Keratinocyte (primary cell): ENCODE measurements around the gene MAZ. TPM values are rescaled to one million over a fixed set of nuclear protein-coding genes. Genes with fewer than 3 reads are reported as not detected.

ENCODE experiments used
- DNase-seq: peaks from one replicate; pipeline ENCODE4 v3.0.0-alpha.2; 2011; ENCODE audit warnings: low read depth, missing footprints, low spot score
- FAIRE-seq: peaks from 2 replicates; lab custom pipeline; 2011; peaks lifted over from hg19 to GRCh38; lab: Jason Lieb, UNC
- H2AFZ ChIP-seq: 2 replicates; pipeline ENCODE4 v1.6.0; 2012; ENCODE audit warnings: low read length, control low read depth, inconsistent platforms; ENCODE audit not compliant: control insufficient read depth
- H3K27ac ChIP-seq: 2 replicates; pipeline ENCODE4 v1.5.1; 2011; ENCODE audit warnings: low read length; ENCODE audit not compliant: control insufficient read depth, insufficient read depth
- H3K27me3 ChIP-seq: 3 replicates; pipeline ENCODE4 v1.6.0; 2011; ENCODE audit warnings: low read length; ENCODE audit not compliant: control insufficient read depth, insufficient read depth; ENCODE audit errors: extremely low read depth
- H3K36me3 ChIP-seq, 2 experiments: 2 replicates in 1 of 2; 3 replicates in 1 of 2; pipeline ENCODE4 v1.5.1; 2011; ENCODE audit warnings: low read length in 2 of 2, mild to moderate bottlenecking in 1 of 2; ENCODE audit not compliant: control insufficient read depth in 2 of 2, insufficient read depth in 2 of 2; ENCODE audit errors: extremely low read depth in 1 of 2
- H3K4me1 ChIP-seq: 3 replicates; pipeline ENCODE4 v1.5.1; 2011; ENCODE audit warnings: low read length; ENCODE audit not compliant: control insufficient read depth, insufficient read depth; ENCODE audit errors: extremely low read depth
- H3K4me2 ChIP-seq: 3 replicates; pipeline ENCODE4 v1.6.0; 2011; ENCODE audit warnings: low read depth, low read length; ENCODE audit not compliant: control insufficient read depth, insufficient read depth; ENCODE audit errors: extremely low read depth
- H3K4me3 ChIP-seq, 3 experiments: fragments of 200-600 bp in 1 of 3; sonication (generic) in 1 of 3; 2 replicates in 2 of 3; 3 replicates in 1 of 3; pipeline ENCODE4 v1.5.1; 2011 to 2016; ENCODE audit warnings: low read length in 3 of 3, mild to moderate bottlenecking in 3 of 3, control low read depth in 2 of 3, inconsistent platforms in 1 of 3, low read depth in 1 of 3, mixed read lengths in 1 of 3, mixed run types in 1 of 3, moderate library complexity in 1 of 3; ENCODE audit not compliant: control insufficient read depth in 2 of 3, insufficient read depth in 2 of 3; ENCODE audit errors: extremely low read depth in 1 of 3
- H3K79me2 ChIP-seq: 2 replicates; pipeline ENCODE4 v1.6.0; 2012; ENCODE audit warnings: low read length; ENCODE audit not compliant: control insufficient read depth, insufficient read depth
- H3K9ac ChIP-seq: 3 replicates; pipeline ENCODE4 v1.6.0; 2011; ENCODE audit warnings: low read length; ENCODE audit not compliant: control insufficient read depth, insufficient read depth; ENCODE audit errors: extremely low read depth
- H3K9me1 ChIP-seq: 3 replicates; pipeline ENCODE4 v1.6.0; 2011; ENCODE audit warnings: low read length; ENCODE audit not compliant: control insufficient read depth, insufficient read depth; ENCODE audit errors: extremely low read depth
- H3K9me3 ChIP-seq: 2 replicates; pipeline ENCODE4 v1.5.1; 2012; ENCODE audit warnings: low read depth, low read length; ENCODE audit not compliant: control insufficient read depth
- H4K20me1 ChIP-seq: 3 replicates; pipeline ENCODE4 v1.6.0; 2011; ENCODE audit warnings: low read length; ENCODE audit not compliant: control insufficient read depth, insufficient read depth; ENCODE audit errors: extremely low read depth
- EZH2 ChIP-seq: IDR thresholded peaks from one replicate; pipeline ENCODE4 v1.6.1; 2012; ENCODE audit warnings: inconsistent platforms, mild to moderate bottlenecking, low read length, moderate library complexity
- dilution Hi-C: fragments of 300-500 bp; cut with MboI; formaldehyde crosslinking; loops from one replicate; pipeline ENCODE4 v1.7.0; 2020; ENCODE audit warnings: low sequenced_read_pairs; ENCODE audit not compliant: extremely low pct_ligation_motif_present
- polyA plus RNA-seq, 5 experiments: library from polyadenylated mRNA; depleted of rRNA in 3 of 5; stranded (reverse) in 3 of 5; stranded (forward) in 1 of 5; unstranded in 1 of 5; fragments of >200 nt; gene quantifications; 1 replicate in 1 of 5; 2 replicates in 3 of 5; 3 replicates in 1 of 5; pipeline versions ENCODE4 v1.2.1 to v1.2.3, GENCODE V29; 2011 to 2012; ENCODE audit warnings: missing spikeins in 2 of 5, low read depth in 1 of 5, low replicate concordance in 1 of 5
- TF ChIP-seq, protein P1 (sequence below), 3 experiments: IDR thresholded peaks in 1 of 3; conservative IDR thresholded peaks in 1 of 3; optimal IDR thresholded peaks in 1 of 3; 2 replicates in 2 of 3; 3 replicates in 1 of 3; pipeline versions ENCODE3 to v1.5.1; 2011; ENCODE audit warnings: low read length in 3 of 3, mild to moderate bottlenecking in 3 of 3, moderate library complexity in 2 of 3, control low read depth in 1 of 3, inconsistent platforms in 1 of 3; ENCODE audit not compliant: insufficient read depth in 2 of 3; ENCODE audit errors: extremely low read depth in 1 of 3

The MAZ gene
- polyA plus RNA-seq, 1 donor (not counting 4 experiments of a cell fraction or from before 2014, with no cell fraction given): 48.5 TPM

DNA sequence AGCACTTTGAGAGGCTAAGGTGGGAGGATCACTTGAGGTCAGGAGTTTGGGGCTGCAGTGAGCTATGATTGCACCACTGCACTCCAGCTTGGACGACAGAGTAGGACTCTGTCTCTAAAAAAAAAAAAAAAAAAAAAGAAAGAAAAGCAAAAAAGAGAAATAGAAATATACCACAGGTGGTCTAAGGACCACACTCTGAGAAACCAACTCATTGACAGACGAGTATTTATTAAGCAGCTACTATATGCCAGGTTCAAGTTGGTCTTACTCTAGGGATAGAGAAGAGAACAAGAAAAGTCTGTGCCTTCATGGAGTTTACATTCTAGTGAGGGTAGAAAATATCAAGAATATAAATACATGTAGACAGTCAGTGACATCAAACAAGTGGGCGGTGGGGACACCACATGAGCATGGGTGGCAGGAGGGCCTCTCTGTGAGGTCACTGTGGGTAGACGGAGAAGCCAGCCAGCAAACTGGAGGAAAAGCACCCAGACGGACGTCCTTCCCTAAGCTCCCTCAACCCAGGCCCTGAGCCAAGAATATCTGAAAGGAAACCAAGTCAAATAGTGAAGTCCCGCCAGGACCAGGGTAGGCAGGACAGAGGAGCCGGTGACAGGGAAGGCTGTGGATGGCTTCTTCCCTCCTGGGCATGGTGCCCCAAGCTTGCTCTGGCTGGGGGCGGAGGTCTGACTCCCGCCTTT, 52.0 kb downstream of the MAZ start:
- Histone ChIP-seq H3K9ac (no peak overlapping the region), H3K27ac (no peak overlapping the region), H3K9me3 (no peaks in the 10 kb centered on the region), H2AFZ (no peak overlapping the region), H3K27me3 (no peaks in the 10 kb centered on the region), H3K4me3 (no peak overlapping the region), H3K36me3 (peaks cover 9 to 13% of the 10 kb centered on the region in 2 experiments), H3K4me1 (peaks cover 4% of the 10 kb centered on the region), H4K20me1 (no peaks in the 10 kb centered on the region), H3K9me1 (peaks cover 2% of the 10 kb centered on the region), H3K4me2 (no peak overlapping the region), H3K79me2 (peaks cover 8% of the 10 kb centered on the region)
- no peak for DNase-seq
- FAIRE-seq: no peak
- dilution Hi-C loops: no loop called here
- TF ChIP-seq, protein P1, sequence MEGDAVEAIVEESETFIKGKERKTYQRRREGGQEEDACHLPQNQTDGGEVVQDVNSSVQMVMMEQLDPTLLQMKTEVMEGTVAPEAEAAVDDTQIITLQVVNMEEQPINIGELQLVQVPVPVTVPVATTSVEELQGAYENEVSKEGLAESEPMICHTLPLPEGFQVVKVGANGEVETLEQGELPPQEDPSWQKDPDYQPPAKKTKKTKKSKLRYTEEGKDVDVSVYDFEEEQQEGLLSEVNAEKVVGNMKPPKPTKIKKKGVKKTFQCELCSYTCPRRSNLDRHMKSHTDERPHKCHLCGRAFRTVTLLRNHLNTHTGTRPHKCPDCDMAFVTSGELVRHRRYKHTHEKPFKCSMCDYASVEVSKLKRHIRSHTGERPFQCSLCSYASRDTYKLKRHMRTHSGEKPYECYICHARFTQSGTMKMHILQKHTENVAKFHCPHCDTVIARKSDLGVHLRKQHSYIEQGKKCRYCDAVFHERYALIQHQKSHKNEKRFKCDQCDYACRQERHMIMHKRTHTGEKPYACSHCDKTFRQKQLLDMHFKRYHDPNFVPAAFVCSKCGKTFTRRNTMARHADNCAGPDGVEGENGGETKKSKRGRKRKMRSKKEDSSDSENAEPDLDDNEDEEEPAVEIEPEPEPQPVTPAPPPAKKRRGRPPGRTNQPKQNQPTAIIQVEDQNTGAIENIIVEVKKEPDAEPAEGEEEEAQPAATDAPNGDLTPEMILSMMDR (optimal IDR thresholded peaks at IDR 0.05 in 1 of 3, IDR thresholded peaks at IDR 0.05 in 1 of 3, conservative IDR thresholded peaks at IDR 0.05 in 1 of 3; ENCODE audit: extremely low read depth in 1 of 3, insufficient read depth in 2 of 3, low read length in 3 of 3): no peak
- no peak for TF ChIP-seq EZH2

DNA sequence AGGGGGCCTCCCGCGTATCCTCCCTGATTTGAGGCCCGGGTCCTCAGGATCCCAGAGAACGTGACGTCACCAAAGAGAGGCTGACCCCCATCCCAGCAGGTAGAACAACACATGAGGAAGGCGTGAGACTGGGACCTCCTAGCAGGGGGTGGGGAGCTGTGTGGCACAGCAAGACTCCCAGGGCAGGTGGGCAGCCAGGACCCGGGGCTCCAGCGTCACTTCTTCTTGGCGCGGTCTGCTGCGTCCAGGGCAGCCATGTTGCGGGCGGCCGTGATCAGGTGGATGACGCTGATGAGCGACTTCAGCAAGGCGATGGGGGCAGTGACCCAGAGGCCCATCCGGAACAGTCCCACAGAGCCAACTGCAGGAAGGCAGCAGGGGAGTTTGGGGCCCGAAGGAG, 52.6 kb downstream of the MAZ start:
- Histone ChIP-seq H3K4me1 (peaks cover 6% of the 10 kb centered on the region), H4K20me1 (no peaks in the 10 kb centered on the region), H3K79me2 (peaks cover 8% of the 10 kb centered on the region), H3K4me2 (no peak overlapping the region), H3K9me1 (peaks cover 2% of the 10 kb centered on the region), H3K9me3 (no peaks in the 10 kb centered on the region), H3K4me3 (no peak overlapping the region), H3K27ac (no peak overlapping the region), H3K36me3 (peaks cover 9 to 13% of the 10 kb centered on the region in 2 experiments), H3K27me3 (no peaks in the 10 kb centered on the region), H2AFZ (no peak overlapping the region), H3K9ac (no peak overlapping the region)
- dilution Hi-C loops: no loop called here
- TF ChIP-seq EZH2: no peak
- TF ChIP-seq, protein P1 (optimal IDR thresholded peaks at IDR 0.05 in 1 of 3, IDR thresholded peaks at IDR 0.05 in 1 of 3, conservative IDR thresholded peaks at IDR 0.05 in 1 of 3; ENCODE audit: extremely low read depth in 1 of 3, insufficient read depth in 2 of 3, low read length in 3 of 3): no peak
- FAIRE-seq (no peak), DNase-seq (no peak)
